ENCODE data around the gene PSME3IP1. TPM values are rescaled to one million over a fixed set of nuclear protein-coding genes. Genes with fewer than 3 reads are reported as not detected.

PSME3IP1 gene
- total RNA-seq, 4 donors from 2014 or later = 95.7 to 185 (median 120) TPM

DNA sequence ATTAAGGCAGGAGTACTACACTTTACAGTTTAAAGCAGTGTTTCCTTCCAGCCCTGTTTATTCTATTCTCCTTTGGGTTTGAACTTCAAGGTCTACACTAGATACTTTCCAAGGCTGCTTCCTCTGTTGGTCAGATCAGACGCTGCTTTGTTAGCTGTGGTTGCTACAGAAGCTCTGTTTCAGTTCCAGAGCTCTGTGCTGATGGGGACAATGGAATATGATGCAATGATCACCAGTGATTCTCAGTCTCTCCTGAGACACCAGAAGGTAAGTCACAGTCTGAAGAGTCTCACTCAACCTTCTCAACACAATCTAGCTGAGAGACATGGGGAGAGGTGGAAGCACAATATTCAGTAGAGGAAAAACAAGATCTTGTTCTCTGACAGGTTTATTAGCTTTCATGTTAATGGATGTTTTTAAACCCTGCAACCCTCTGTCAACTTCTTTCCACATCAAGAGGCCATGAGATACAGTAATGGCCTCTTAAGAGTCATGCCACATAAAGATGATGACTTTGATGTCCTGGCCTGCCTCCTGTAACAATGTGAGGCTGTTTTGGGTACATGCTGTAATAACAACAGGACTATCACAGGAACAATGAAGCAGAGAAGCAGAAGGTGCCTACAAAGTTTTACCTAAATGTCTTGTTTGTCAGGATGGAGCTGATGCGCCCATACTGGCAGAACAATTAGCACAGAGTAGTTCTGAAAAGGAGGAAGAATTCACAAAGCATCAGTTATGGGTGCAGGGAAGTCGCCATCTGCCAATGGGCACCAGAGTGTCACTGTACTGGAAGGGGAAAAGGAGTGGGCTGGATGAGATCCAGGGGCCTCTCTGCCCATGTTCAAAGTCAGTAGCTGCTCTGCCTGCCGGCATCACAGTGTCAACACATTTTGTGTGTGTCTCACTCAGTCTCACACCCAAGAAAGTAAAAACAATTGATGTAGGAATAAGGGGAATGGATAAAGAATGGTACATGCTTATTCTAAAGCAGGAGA is 33.4 kb downstream of the PSME3IP1 start:
- no peaks in the 10 kb centered on the region for H3K9me3 ChIP-seq
- in situ Hi-C loops (cut with MboI; ENCODE audit: low pct_ligation_motif_present in 1 of 4, low pct_unique_long_range_greater_than_20kb in 1 of 4, low sequenced_read_pairs in 3 of 4) (loop anchor here in 3 of 4 donors (25.0 kb wide), 2 partner anchors 190 to 290 kb away; partner anchors contain the start of genes CETP (in 2 of the 3) and SLC12A3 (in 1 of the 3)), intact Hi-C loops (cut with DNase I; ENCODE audit: low total_unique reads) (no loop called here)
- H3K4me1 ChIP-seq = peaks cover 0 to 21% (median 0%) of the 10 kb centered on the region in 4 donors
- 80 to 90% methylated on average over 1 to 4 of the region's 4 CpGs for whole genome bisulfite sequencing, 2 donors (ENCODE audit: low coverage in 1 of 2)
- TF ChIP-seq EP300 (IDR thresholded peaks at IDR 0.05; ENCODE audit: low read depth) (no peak), POLR2AphosphoS5 (IDR thresholded peaks at IDR 0.05) (no peak), POLR2A (IDR thresholded peaks at IDR 0.05) (no peak)
- TF ChIP-seq, protein P1, sequence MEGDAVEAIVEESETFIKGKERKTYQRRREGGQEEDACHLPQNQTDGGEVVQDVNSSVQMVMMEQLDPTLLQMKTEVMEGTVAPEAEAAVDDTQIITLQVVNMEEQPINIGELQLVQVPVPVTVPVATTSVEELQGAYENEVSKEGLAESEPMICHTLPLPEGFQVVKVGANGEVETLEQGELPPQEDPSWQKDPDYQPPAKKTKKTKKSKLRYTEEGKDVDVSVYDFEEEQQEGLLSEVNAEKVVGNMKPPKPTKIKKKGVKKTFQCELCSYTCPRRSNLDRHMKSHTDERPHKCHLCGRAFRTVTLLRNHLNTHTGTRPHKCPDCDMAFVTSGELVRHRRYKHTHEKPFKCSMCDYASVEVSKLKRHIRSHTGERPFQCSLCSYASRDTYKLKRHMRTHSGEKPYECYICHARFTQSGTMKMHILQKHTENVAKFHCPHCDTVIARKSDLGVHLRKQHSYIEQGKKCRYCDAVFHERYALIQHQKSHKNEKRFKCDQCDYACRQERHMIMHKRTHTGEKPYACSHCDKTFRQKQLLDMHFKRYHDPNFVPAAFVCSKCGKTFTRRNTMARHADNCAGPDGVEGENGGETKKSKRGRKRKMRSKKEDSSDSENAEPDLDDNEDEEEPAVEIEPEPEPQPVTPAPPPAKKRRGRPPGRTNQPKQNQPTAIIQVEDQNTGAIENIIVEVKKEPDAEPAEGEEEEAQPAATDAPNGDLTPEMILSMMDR (IDR thresholded peaks at IDR 0.05) = no peak
- peaks cover 0 to 18% (median 5%) of the 10 kb centered on the region in 4 donors for H3K36me3 ChIP-seq
- H3K27me3 ChIP-seq = no peaks in the 10 kb centered on the region
- no peak for DNase-seq
- no peak overlapping the region for H3K4me3 ChIP-seq
- no peak overlapping the region for H3K27ac ChIP-seq

DNA sequence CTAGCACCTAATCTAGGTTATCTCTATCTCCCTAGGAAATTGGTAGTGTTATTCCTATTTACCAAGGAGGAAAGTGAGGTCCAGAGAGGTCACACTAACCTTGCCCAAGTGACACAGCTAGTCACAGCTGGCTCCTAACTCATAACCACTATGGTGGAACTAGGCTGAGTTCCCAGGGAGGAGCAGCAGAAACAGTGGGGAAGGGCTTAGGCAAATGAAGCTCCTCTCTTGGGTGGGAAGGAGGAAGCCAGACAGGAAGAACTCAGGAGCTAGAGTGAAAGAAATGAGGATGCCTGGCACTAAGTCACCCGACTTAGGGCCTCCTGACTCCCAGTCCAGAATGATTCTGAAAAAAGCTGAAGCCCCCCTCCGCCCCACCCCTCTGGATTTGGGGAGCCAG is 34.5 kb downstream of the PSME3IP1 start:
- Histone ChIP-seq H3K27ac (no peak overlapping the region), H3K4me1 (peaks cover 0 to 17% (median 0%) of the 10 kb centered on the region in 4 donors), H3K9me3 (no peaks in the 10 kb centered on the region), H3K36me3 (peaks cover 0 to 18% (median 5%) of the 10 kb centered on the region in 4 donors), H3K4me3 (no peak overlapping the region), H3K27me3 (no peaks in the 10 kb centered on the region)
- WGBS, 2 donors (ENCODE audit: low coverage in 1 of 2) = 67% methylated on average over 2 of the region's 2 CpGs; no CpG with 5 or more reads in 1 of the 2 donors
- TF ChIP-seq POLR2AphosphoS5 (IDR thresholded peaks at IDR 0.05) (no peak), POLR2A (IDR thresholded peaks at IDR 0.05) (no peak), EP300 (IDR thresholded peaks at IDR 0.05; ENCODE audit: low read depth) (no peak)
- TF ChIP-seq, protein P1 (IDR thresholded peaks at IDR 0.05) = no peak
- DNase-seq = no peak
- intact Hi-C loops (cut with DNase I; ENCODE audit: low total_unique reads) = no loop called here
- in situ Hi-C loops (cut with MboI; ENCODE audit: low pct_ligation_motif_present in 1 of 4, low pct_unique_long_range_greater_than_20kb in 1 of 4, low sequenced_read_pairs in 3 of 4) = loop anchor here in 3 of 4 donors (25.0 kb wide), 2 partner anchors 189 to 289 kb away; partner anchors contain the start of genes CETP (in 2 of the 3) and SLC12A3 (in 1 of the 3)

DNA sequence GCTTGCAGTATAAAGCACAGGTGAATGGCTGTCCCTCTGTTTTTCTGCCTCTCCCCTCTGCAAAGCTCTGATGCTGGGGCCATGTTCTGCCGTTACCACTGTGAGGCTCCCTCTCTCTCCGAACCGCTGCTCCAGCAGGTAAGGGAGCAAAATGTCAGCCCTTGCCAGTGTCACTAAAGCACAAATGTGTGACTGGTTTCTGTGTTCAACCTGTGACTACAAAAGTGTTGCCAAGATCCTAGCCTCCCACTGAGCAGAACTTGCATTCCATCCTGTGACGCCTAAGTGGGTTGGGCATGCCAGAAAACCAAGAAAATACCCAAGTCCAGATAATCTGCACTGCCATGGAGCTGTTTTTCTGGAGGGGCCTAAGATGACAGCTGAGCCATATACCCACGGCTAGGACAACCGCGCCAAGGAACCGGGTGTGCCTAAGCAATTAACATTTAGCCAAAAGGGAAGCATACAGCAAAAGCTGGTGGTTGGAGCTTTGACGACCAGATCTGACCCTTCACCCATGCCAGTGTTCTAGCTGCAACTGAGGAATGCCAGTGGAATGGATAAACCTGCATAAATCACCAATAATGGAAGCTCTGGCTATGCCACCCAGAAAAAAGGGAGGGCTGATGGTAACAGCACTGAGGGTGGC is 35.0 kb downstream of the PSME3IP1 start:
- in situ Hi-C loops (cut with MboI; ENCODE audit: low pct_ligation_motif_present in 1 of 4, low pct_unique_long_range_greater_than_20kb in 1 of 4, low sequenced_read_pairs in 3 of 4) = loop anchor here in 3 of 4 donors (25.0 kb wide), 2 partner anchors 189 to 289 kb away; partner anchors contain the start of genes CETP (in 2 of the 3) and SLC12A3 (in 1 of the 3)
- Histone ChIP-seq H3K27ac (no peak overlapping the region), H3K27me3 (no peaks in the 10 kb centered on the region), H3K36me3 (peaks cover 0 to 18% (median 5%) of the 10 kb centered on the region in 4 donors), H3K4me1 (peaks cover 0 to 12% (median 0%) of the 10 kb centered on the region in 4 donors), H3K4me3 (no peak overlapping the region), H3K9me3 (no peaks in the 10 kb centered on the region)
- intact Hi-C loops (cut with DNase I; ENCODE audit: low total_unique reads) = no loop called here
- 72 to 82% methylated on average over 3 to 9 of the region's 9 CpGs for WGBS, 2 donors (ENCODE audit: low coverage in 1 of 2)
- TF ChIP-seq POLR2AphosphoS5 (IDR thresholded peaks at IDR 0.05) (no peak), EP300 (IDR thresholded peaks at IDR 0.05; ENCODE audit: low read depth) (no peak), POLR2A (IDR thresholded peaks at IDR 0.05) (no peak)
- TF ChIP-seq, protein P1 (IDR thresholded peaks at IDR 0.05) = no peak
- no peak for DNase-seq

DNA sequence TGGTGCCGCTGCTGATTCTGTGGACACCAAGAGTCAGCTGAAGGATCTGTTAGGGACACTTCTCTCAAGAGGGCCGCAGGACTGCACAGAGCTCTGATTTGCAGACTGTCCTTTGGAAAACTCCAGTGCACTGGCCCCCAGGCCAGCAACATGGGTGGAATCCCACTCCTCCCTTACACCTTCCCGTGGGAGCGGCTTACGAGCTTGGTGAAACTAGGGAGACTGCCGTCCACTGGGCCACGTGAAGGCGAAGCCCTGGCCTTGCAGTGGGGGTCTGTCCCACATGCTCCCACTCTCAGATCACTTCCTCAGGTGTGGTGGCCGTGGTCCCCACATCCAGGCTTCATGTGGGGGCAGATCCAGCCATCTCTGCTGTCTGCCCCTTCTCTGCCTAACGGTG is 36.4 kb downstream of the PSME3IP1 start:
- no peak overlapping the region for H3K4me3 ChIP-seq
- TF ChIP-seq POLR2A (IDR thresholded peaks at IDR 0.05) (no peak), POLR2AphosphoS5 (IDR thresholded peaks at IDR 0.05) (no peak)
- peaks cover 0 to 13% (median 2%) of the 10 kb centered on the region in 4 donors for H3K36me3 ChIP-seq
- intact Hi-C loops (cut with DNase I; ENCODE audit: low total_unique reads) = no loop called here
- H3K27me3 ChIP-seq = no peaks in the 10 kb centered on the region
- no peaks in the 10 kb centered on the region for H3K9me3 ChIP-seq
- 95% methylated on average over 10 of the region's 10 CpGs; no CpG with 5 or more reads in 1 of the 2 donors for WGBS, 2 donors (ENCODE audit: low coverage in 1 of 2)
- in situ Hi-C loops (cut with MboI; ENCODE audit: low pct_ligation_motif_present in 1 of 4, low pct_unique_long_range_greater_than_20kb in 1 of 4, low sequenced_read_pairs in 3 of 4) = no loop called here
- H3K4me1 ChIP-seq = peaks cover 0 to 11% (median 0%) of the 10 kb centered on the region in 4 donors
- DNase-seq = no peak
- H3K27ac ChIP-seq = no peak overlapping the region
